Measurements from ENCODE around the gene PLD5.
"Not testable (repeated sequence)": the region's sequence is repeated elsewhere in the genome, so short reads cannot be mapped to it uniquely, and the experiment has no call there.

The PLD5 gene

DNA sequence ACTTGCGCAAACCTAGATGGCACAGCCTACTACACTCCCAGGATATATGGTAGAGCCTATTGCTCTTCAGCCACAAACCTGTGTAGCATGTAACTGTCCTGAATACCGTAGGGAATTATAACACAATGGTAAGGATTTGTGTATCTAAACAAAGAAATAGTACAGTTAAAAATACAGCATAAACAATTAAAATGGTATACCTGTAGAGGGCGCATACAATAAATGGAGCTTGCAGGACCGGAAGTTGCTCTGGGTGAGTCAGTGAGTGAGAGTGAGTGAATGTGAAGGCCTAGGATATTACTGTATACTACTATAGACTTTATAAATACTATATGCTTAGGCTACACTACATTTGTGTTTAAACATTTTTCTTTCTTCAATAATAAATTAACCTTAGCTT is 99.3 kb downstream of the PLD5 start:
- DNase-seq (ENCODE audit: low spot score) = no peak

- no peak for DNase-seq (ENCODE audit: low spot score)
Measured at GRCh38 chr1:242416657-242417056, 107.8 kb downstream of the PLD5 start.

GRCh38 chr1:242412921-242413320 is 111.6 kb downstream of the PLD5 start:
- DNase-seq (ENCODE audit: low spot score) = no peak

DNA sequence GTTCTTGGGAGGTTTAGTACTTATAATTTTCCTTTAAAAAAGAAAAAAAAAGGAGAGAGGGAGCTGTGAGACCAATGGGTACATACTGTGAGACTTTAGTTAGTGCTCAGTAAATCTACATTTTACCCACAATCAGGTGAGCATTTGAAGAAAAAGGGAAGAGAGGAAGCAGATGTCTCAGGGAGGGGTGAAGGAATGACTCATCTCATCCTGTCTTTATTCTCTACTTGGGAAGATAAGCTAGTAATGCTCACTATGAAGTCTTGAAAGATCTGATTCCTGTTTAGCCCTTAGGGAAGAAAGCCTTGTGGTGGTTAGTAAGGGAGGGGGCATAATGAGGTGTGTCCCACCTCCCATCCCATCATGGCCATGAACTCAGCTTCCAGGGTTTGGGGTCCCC is 112.6 kb downstream of the PLD5 start:
- DNase-seq (ENCODE audit: low spot score) = no peak

DNA sequence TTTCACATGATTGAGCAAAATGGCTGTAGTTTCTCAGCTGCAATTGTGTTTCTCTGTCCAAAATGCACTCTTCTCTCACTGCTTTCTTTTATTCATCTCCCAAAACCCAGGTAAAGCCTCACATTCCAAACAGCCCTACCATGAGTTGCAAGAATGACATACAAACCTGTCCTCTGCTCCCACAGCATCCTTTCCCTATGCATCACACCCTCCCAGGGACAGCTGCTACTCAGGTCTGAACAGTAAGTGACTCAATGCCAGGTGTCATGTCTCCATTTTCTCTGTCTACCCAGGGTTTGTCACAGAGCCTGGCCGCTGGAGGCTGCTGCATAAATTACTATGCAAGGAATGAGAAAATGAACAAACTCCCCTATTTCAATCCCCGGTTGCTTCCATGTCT is 118.5 kb downstream of the PLD5 start:
- DNase-seq (ENCODE audit: low spot score) = no peak

DNA sequence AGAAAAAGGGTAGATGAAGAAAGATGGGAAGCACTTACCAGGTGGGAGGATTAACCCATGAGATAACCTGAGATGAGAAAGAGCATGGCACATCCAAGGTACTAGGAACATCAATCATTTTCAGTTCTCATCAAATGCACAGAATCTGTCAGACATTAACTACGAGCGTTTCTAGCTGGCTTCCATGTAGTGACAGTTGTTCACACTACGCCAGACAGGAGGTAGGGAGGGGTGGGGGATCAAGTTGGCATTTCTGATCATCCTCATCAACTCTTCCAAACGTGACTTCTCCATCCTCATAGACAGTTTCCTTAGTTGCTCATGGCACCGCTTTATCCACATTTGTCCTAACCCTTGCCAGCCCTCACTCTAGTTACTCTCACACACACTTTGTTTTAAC is 120.2 kb downstream of the PLD5 start:
- no peak for DNase-seq (ENCODE audit: low spot score)

DNA sequence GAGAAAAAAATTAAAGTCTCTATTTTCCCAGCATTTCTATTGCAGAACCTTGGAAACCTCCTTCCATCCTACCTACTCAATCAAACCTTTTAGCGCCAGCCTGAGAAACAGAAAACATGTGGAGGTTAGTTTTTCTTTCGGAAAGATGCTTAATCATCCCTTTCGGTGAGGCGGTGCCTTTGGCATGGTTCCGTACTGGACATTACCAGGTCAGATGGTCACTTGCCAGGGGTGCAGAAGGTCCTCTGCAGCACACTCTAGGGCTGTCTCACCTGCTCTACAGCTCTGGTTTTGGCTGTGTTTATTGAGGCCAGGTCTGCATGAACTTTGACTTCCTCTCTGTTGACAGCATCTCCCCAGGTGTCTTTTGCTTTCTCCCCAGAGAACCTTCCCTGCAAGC is 121.5 kb downstream of the PLD5 start:
- DNase-seq (ENCODE audit: low spot score) = no peak

GRCh38 chr1:242401937-242402336 is 122.6 kb downstream of the PLD5 start:
- DNase-seq (ENCODE audit: low spot score) = no peak

DNA sequence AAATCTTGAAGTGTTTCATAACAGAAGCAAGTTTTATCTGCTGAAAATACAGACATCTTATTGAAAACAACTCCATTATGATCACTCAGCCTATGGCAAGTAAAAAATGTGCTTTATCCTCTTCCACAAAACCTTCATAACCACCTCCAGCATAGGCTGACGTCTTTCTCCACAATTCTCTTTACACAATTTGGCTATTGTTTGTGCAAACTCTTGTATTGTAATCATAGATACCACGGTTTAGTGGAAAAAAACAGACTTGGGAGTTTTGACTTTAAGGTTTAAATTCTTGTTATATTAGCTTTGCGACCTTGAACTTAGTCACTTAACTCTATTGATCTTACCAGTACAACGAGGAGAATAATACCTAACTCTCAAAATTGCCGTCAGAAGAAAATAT is 126.1 kb downstream of the PLD5 start:
- DNase-seq (ENCODE audit: low spot score) = no peak

- no peak for DNase-seq (ENCODE audit: low spot score)
Measured at GRCh38 chr1:242391896-242392295, 132.6 kb downstream of the PLD5 start.

DNA sequence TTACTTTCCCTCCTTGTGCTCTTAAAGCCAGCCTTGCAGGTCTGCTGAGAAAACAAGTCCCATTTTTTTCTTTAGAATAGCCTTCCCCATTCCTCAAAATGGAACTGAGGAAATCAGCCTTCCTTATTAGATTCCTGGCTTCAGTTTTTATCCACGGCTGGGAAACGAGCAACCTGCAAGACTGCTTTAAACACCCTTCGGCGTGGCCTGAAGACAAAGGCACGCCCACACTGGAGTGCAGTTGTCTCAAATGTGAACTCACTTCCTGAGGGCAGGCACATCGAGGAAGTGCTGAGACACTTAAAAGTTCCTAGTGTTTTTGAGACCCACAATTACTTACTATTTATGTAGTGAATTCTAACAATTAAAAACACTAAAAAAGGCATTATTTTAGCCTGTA is 148.4 kb downstream of the PLD5 start:
- not testable (repeated sequence) for DNase-seq (ENCODE audit: low spot score)

GRCh38 chr1:242350446-242350845 is 174.1 kb downstream of the PLD5 start:
- not testable (repeated sequence) for DNase-seq (ENCODE audit: low spot score)

DNA sequence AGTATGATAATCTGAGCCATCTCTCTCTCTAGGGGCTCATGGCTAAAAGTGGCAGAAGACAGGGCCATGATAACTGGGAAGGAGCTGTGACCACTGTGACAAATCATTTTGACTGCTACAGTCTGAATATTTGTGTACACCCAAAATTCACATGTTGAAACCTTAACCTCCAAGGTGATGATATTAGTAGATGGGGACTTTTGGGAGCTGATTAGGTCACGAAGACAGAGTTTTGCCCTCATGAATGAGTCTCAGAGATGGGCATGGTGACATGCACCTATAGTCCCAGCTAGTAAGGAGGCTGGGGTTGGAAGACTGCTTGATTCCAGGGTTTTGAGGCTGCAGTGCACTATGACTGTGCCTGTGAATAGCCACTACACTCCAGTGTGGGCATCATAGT is 174.9 kb downstream of the PLD5 start:
- DNase-seq (ENCODE audit: low spot score) = no peak

DNA sequence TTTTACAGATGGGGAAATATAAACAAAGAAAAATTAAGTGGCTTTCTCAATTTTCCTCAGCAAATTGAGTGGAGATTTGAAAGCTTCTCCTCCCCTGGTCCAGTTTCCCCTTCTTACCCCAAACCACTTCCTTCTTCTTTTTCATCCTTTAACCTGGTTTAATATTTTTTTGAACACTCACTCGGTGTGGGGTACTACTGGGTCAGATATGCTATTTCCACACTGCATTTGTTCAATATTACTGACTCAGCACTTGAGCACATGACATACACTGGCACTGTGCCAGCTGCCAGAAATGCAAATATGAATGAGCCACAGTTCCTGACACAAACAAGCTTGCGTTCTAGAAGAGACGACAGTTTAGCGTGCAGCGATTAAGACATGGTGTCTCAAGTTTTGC is 193.6 kb downstream of the PLD5 start:
- DNase-seq (ENCODE audit: low spot score) = not testable (repeated sequence)

DNA sequence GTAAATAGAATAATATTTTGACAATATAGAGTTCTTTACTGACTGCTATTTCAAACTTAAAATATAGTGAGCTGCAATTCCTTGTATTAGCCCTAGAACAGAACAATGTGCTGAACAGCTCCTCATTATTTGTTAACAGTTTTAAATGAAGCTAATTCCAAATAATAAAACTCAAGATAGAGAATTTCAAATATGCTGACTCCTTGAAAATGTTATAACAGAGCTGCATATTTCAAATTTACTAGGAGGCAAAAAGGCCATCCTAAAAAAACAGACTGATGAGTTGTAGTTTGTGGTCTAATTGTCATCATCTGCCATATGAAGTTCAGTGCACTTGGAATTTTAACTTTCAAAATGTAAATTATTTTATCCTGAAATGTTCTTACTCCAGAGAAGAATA is 197.1 kb downstream of the PLD5 start:
- DNase-seq (ENCODE audit: low spot score) = not testable (repeated sequence)

DNA sequence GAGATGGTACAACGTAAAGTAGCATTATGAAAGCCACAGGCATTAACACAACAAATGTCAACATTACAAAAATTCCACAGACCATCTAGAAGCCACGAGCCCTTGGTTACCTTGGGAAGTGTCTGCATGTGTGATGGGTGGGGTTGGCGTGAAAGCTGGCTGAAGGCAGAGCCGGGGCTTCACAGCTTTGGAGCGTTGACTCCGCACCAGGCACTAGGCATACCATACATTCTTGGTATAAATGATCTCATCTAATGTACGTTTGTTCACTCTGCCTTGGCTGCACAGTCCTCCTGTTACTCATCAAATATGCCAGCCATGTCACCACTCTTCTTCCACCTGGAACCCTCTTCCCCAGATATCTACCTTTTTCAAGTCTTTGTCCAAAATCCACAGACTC is 202.5 kb downstream of the PLD5 start:
- DNase-seq (ENCODE audit: low spot score) = not testable (repeated sequence)

- DNase-seq (ENCODE audit: low spot score) = no peak
Measured at GRCh38 chr1:242318140-242318539, 206.4 kb downstream of the PLD5 start.

- DNase-seq (ENCODE audit: low spot score) = not testable (repeated sequence)
Measured at GRCh38 chr1:242314865-242315264, 209.6 kb downstream of the PLD5 start.

- DNase-seq (ENCODE audit: low spot score) = not testable (repeated sequence)
Measured at GRCh38 chr1:242314085-242314649, 210.3 kb downstream of the PLD5 start.

DNA sequence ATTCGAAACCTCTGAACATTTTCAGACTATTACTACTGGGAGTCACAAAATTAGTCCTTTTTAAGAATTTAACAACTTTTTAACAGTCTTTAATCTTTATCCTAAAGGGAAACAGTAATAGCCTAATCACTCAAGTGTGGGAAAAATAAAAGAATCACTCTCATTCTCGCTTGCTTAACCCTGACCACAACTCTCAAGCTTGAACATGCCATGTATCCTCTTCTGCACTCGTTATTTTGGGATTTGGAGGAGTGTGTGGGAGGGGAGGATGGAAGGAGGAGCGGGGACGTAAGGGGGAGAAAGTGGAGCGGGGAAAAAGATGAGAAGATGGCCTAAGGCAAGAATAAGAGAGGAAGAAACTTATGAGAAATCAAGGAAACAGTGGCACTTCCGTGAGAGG is 215.8 kb downstream of the PLD5 start:
- DNase-seq (ENCODE audit: low spot score) = not testable (repeated sequence)

- not testable (repeated sequence) for DNase-seq (ENCODE audit: low spot score)
Measured at GRCh38 chr1:242293781-242294180, 230.7 kb downstream of the PLD5 start.

DNA sequence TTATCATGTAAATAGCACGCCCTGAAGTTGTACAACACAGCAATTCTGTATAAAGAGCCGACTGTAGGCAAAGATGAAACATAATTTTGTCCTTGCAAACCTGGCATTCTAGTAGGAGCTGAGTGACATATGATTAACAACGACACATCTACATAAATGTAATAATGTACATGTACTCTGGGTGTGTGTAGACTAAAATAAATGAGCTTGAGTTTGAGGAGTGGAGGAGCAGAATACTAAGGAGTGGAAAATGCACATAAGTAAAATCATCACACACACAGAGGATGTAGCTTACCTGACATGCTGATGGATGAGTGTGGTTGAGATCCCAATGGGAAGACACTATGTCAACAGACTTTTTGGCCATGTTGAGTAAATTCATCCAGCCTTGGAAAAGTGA is 236.4 kb downstream of the PLD5 start:
- DNase-seq (ENCODE audit: low spot score) = not testable (repeated sequence)

GRCh38 chr1:242282758-242283485 is 241.6 kb downstream of the PLD5 start:
- DNase-seq (ENCODE audit: low spot score) = not testable (repeated sequence)

GRCh38 chr1:242278406-242278805 is 246.1 kb downstream of the PLD5 start:
- DNase-seq (ENCODE audit: low spot score) = not testable (repeated sequence)
